NCI-H446 treated with DMSO at 0.1 percent for 48 hours (cell line): Measurements from ENCODE around the gene SIRPB2.
A peak's percentile ranks its signal among the peaks of the same experiment; 100 is the strongest.

Experiments
- DNase-seq: peaks from one replicate; lab custom pipeline; 2025; lab: John Stamatoyannopoulos, UW

Gene SIRPB2

DNA sequence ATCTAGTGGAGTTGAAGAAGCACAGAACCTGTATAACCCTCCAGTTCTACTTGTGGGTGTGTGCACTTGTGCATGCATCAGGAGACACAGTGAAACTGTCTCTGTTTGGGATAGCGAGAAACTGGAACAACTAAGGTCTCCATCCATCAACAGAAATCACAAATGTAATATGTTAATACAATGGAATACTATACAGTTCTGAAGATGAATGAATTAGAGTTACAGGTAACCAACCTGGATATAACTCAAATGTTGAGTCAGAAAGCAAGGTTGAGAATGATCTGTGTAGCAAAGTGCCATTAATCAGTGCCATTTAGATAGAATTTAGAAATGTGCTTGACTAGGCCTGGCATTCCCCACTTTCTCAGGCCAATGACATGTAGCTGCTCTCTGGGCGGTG is 20.0 kb downstream of the SIRPB2 start:
- no peak for DNase-seq

GRCh38 chr20:1469925-1470571 is 21.2 kb downstream of the SIRPB2 start:
- peak; percentile 79 for DNase-seq

- no peak for DNase-seq
Measured at GRCh38 chr20:1469306-1469905, 21.8 kb downstream of the SIRPB2 start.

DNA sequence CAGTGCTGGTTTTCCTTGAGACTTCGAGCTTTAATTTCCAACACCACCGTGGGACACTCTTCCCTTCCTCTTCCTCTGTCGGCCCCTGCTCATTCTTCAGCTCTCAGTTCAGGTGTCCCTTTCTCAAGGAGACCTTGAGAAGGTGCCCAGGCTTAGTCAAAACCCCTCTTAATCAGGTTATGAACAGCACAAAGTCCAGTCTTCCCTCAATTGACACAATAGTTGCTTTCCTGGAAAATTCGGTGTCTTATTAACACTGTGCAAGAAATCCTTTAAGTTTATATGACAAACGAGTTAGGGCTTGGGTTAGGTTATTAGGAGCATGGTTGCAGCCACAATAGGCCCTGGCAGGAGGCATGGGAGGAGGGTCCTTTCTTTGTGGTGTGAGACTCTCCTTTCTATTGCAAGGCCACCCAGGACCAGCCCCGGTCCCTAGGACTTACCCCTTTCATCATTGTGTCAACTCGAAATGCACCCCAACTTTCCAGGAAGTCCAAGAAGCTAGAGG is 23.0 kb downstream of the SIRPB2 start:
- DNase-seq: no peak

GRCh38 chr20:1467355-1468116 is 23.7 kb downstream of the SIRPB2 start:
- no peak for DNase-seq

DNA sequence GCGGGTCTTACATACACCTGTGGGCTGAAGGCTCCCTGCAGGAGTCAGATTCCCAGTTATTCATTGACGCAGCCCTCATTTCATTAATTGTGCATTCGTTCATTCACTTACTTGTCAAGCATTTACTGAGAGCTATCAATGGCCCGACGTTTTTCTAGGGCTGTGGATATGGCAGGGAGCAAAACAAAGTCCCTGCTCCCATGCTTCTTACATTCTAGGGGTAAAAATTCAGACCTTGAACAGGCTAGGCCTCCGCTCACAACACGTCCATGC is 24.2 kb downstream of the SIRPB2 start:
- DNase-seq: no peak

DNA sequence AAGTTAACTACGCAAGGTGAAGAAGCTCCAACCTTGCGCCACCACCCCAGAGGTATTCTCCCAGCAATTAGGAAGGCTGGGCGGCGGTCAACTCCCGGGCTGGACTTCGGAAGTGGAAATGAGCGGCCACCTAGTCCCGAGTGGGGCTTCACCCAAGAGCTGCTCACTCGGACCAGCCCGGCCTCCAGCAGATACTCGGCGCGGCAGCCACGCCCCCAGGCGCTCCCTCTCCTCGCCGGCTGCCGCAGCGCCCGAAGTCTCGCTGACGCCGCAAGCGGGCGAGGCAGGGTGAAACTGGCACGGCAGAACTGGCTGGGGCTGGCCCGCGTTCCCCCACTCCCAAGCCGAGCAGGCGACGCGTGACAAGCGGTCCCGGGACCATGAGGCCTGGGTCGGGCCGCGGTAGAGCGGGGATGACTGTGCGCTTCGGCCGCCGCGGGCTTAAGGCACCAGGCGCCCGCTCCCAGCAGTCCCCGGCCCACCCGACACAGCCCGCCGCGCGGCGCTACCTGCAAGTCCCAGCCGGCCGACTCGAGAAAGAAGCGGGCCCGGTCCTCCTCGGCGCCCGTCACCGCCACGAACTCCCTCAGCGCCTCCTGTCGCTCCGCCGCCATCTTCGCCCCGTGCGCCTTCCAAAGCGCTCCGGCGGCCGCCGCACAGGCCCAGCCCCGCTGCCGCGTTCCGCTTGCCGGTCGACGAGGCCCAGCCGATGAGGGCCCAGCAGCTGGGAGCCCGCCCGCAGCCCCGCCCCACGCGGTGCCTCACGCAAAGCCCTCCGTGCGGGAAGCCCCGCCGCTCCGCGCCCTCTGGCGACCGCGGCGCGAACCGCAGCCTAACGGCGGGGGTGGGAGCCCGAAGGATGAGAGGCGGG is 24.8 kb downstream of the SIRPB2 start, which contains the start of gene NSFL1C:
Gene NSFL1C (minus strand): TSS at position 639 of the 871 bp plus-strand sequence. CDS start 25 bp downstream, at position 614.
- peak; percentile 79 for DNase-seq

- no peak for DNase-seq
Measured at GRCh38 chr20:1465470-1466210, 25.6 kb downstream of the SIRPB2 start.

GRCh38 chr20:1463971-1464570 is 27.1 kb downstream of the SIRPB2 start:
- no peak for DNase-seq

DNA sequence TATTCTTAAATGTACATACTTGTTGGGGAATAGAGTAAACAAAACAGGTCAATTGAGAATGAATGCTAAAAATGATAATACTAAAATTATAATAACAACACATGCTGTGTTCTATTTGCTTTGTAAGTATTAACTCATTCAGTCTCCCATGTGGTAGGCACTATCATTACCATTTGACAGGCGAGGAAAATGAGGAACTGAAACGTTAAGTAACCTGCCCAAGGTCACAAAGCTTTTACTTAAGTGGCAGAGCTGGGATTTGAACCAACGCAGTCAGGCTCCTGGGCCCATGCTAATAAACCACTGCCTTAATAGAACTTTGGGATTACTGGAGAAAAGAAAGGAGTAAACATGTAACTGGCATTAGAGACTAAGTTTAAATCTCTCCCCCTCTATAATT is 28.4 kb downstream of the SIRPB2 start:
- DNase-seq: no peak

GRCh38 chr20:1462001-1462400 is 29.2 kb downstream of the SIRPB2 start:
- DNase-seq: no peak

GRCh38 chr20:1460275-1460674 is 30.9 kb downstream of the SIRPB2 start:
- DNase-seq: no peak

GRCh38 chr20:1457992-1458391 is 33.2 kb downstream of the SIRPB2 start:
- DNase-seq: no peak

- DNase-seq: no peak
Measured at GRCh38 chr20:1456300-1456699, 34.9 kb downstream of the SIRPB2 start.

DNA sequence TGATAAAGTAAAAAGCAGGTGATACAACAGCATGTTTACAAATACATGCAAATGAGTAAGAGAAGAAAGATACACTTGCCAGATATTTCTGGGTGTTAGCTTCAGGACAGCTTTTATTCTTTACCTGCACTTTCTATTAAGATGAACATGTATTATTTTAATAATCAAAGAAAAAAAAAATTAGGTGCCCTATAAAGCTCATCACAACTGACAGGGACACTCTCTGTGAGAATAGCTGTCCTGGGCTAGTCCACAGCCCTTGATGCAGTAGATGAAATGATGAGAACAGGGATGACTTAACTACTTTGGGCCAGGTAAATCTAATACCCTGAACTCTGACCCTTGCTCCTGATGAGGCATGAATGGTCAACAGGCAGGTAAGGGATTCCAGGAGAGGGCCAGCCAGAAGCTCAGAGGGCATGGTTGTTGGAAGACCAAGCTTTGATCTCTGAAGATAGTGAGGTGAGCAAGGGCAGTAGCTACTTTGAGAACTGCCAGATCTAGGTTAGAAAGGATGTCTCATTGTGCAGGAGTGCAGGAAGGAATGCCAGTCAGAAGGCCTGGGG is 40.2 kb downstream of the SIRPB2 start:
- DNase-seq: no peak

GRCh38 chr20:1449370-1449769 is 41.9 kb downstream of the SIRPB2 start:
- no peak for DNase-seq

GRCh38 chr20:1448081-1448620 is 43.1 kb downstream of the SIRPB2 start:
- DNase-seq: no peak

DNA sequence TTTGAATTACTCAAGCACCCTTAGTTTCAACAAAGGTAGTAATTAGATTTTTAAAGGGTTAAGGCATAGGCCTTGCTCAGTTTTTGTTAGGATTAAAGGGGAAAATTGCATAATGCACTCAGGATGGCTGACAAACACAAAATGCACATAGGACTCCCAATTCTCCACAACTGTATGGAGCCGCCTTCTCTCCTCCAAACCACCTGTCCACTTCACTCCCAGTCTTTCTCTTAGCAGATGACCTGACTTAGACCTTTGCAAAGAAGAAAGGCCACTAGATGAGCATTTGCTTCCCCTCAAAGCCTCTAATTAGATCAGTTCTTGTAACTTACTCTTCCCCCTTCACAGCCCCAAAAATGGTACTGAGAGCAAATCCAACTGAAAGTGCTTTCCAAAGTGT is 44.7 kb downstream of the SIRPB2 start:
- no peak for DNase-seq

- no peak for DNase-seq
Measured at GRCh38 chr20:1443085-1443484, 48.1 kb downstream of the SIRPB2 start.

DNA sequence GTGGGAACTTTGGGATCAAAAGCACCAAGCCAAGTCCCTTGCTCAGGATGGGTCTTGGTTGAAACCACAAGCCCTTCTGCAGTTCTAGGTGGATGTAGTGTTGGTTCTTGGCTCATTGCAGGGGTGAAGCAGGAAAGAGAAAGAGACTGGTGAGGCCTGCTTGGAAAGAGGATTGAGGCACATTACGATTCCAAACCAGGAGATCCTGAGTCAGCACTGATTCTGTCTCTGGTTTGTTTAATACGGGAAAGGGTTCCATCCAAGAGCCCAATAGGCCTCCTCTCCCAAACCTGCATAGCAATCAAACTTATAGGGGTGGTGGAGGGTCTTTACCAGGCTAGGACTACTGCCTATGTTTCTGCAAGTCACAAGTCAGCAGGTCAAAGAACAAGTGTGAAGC is 48.9 kb downstream of the SIRPB2 start:
- no peak for DNase-seq

DNA sequence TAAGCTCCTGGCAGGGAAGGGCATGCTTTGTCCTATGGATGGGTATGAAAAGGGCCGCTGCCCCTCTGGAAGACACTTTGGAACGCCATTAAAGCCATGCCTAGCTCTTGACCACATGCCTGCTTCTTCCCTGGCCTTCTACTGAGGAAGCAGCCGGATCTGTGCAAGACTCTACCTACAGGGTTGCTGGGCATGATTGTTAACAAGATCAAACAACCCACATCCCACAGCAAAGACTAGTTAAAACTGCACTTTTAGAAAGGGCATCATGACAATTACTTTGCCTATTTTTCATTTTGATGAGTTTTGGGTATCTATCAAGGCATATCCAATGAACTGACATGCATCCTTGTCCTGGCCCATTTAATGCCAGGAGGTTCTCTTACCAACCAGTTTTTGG is 50.1 kb downstream of the SIRPB2 start:
- no peak for DNase-seq
